SK-N-MC (cell line): ENCODE data around the gene GSAP.

Experiments
- EZH2 ChIP-seq: fragments of 200-600 bp; sonication (generic); IDR thresholded peaks from one replicate; pipeline ENCODE4 v1.6.1; 2017; ENCODE audit warnings: antibody characterized with exemption
- POLR2AphosphoS5 ChIP-seq: IDR thresholded peaks from 2 replicates; pipeline ENCODE4 v1.6.1; 2012; ENCODE audit warnings: mild to moderate bottlenecking, low read depth, low read length, borderline replicate concordance

- no peak for TF ChIP-seq EZH2
- TF ChIP-seq POLR2AphosphoS5, result no peak
These were observed 700 bp downstream of the GSAP start for GRCh38 chr7:77415476-77415822.
